K562 (cell line): ENCODE data around the gene MESP1. TPM values are rescaled to one million over a fixed set of nuclear protein-coding genes. Genes with fewer than 3 reads are reported as not detected.

ENCODE experiments used
- ARHGAP35 ChIP-seq: fragments of 450-650 bp; IDR thresholded peaks from 2 replicates; pipeline ENCODE4 v1.6.1; 2018; ENCODE audit not compliant: partially characterized antibody
- CHD2 ChIP-seq: IDR thresholded peaks from 2 replicates; pipeline ENCODE4 v1.6.1; 2011; ENCODE audit warnings: low read depth, low read length
- CREB3 ChIP-seq: fragments of 450-650 bp; conservative IDR thresholded peaks from 2 replicates; pipeline ENCODE4 v1.6.1; 2016; ENCODE audit warnings: missing genetic modification characterization, low read depth, mild to moderate bottlenecking, missing compliant biosample characterization, moderate library complexity
- FOSL1 ChIP-seq: fragments of 200-800 bp; sonication (Bioruptor generic); conservative IDR thresholded peaks from 2 replicates; pipeline ENCODE4 v1.6.1; 2016; ENCODE audit warnings: missing genetic modification characterization, missing compliant biosample characterization
- FOXP1 ChIP-seq: sonication (generic); formaldehyde crosslinking; IDR thresholded peaks from 2 replicates; pipeline ENCODE4 v1.8.0; 2022; ENCODE audit warnings: mild to moderate bottlenecking, missing genetic modification reagents
- HMBOX1 ChIP-seq: sonication (generic); IDR thresholded peaks from 2 replicates; pipeline ENCODE4 v1.6.1; 2016
- HMG20B ChIP-seq: fragments of 250-450 bp; sonication (Bioruptor Pico); IDR thresholded peaks from 2 replicates; pipeline ENCODE4 v1.5.0; 2021; ENCODE audit warnings: mild to moderate bottlenecking
- IFI16 ChIP-seq: fragments of 250-450 bp; sonication (Bioruptor Pico); IDR thresholded peaks from 2 replicates; pipeline ENCODE4 v2.1.2; 2022; ENCODE audit warnings: mild to moderate bottlenecking, inconsistent platforms
- KLF6 ChIP-seq: fragments of 250-450 bp; sonication (Bioruptor Pico); IDR thresholded peaks from 2 replicates; pipeline ENCODE4 v1.4.0; 2020; ENCODE audit warnings: mild to moderate bottlenecking, moderate library complexity, borderline replicate concordance
- MCM7 ChIP-seq, 2 experiments: fragments of 450-650 bp; IDR thresholded peaks; 2 replicates each; pipeline ENCODE4 v1.6.1; 2016 to 2018
- MEF2A ChIP-seq: IDR thresholded peaks from 2 replicates; pipeline ENCODE4 v1.6.1; 2011; ENCODE audit warnings: low read depth, mild to moderate bottlenecking, low read length, moderate library complexity; ENCODE audit not compliant: control insufficient read depth
- MTF1 ChIP-seq: fragments of 250-450 bp; sonication (Bioruptor Pico); IDR thresholded peaks from 2 replicates; pipeline ENCODE4 v1.9.0; 2021; ENCODE audit warnings: moderate library complexity, mild to moderate bottlenecking, inconsistent platforms, borderline replicate concordance
- NBN ChIP-seq: fragments of 450-650 bp; IDR thresholded peaks from 2 replicates; pipeline ENCODE4 v1.6.1; 2016; ENCODE audit warnings: low read depth, mild to moderate bottlenecking
- NR3C1 ChIP-seq: sonication (generic); formaldehyde crosslinking; IDR thresholded peaks from 2 replicates; pipeline ENCODE4 v1.8.1; 2022; ENCODE audit warnings: missing genetic modification reagents
- NRF1 ChIP-seq, 2 experiments: fragments of 450-650 bp; IDR thresholded peaks in 1 of 2; conservative IDR thresholded peaks in 1 of 2; 2 replicates each; pipeline ENCODE4 v1.6.1; 2014; ENCODE audit warnings: mild to moderate bottlenecking in 2 of 2
- NUFIP1 ChIP-seq: fragments of 450-650 bp; IDR thresholded peaks from 2 replicates; pipeline ENCODE4 v1.6.1; 2018; ENCODE audit not compliant: partially characterized antibody
- SIX5 ChIP-seq, 2 experiments: IDR thresholded peaks; 2 replicates each; pipeline ENCODE4 v1.6.1; 2011; ENCODE audit warnings: low read length in 2 of 2, borderline replicate concordance in 1 of 2, low read depth in 1 of 2, mild to moderate bottlenecking in 1 of 2, moderate library complexity in 1 of 2; ENCODE audit not compliant: insufficient read depth in 1 of 2
- SMAD4 ChIP-seq: fragments of 250-450 bp; sonication (Bioruptor Pico); conservative IDR thresholded peaks from 2 replicates; pipeline ENCODE4 v1.8.0; 2021; ENCODE audit warnings: inconsistent platforms, mild to moderate bottlenecking, moderate library complexity
- TBL1XR1 ChIP-seq, 2 experiments: IDR thresholded peaks; 2 replicates each; pipeline ENCODE4 v1.6.1; 2012; ENCODE audit warnings: improper control_type of control experiment in 2 of 2, low read length in 2 of 2, mild to moderate bottlenecking in 1 of 2
- TCF15 ChIP-seq: fragments of 250-450 bp; sonication (Bioruptor Pico); IDR thresholded peaks from 2 replicates; pipeline ENCODE4 v1.8.0; 2022; ENCODE audit warnings: moderate library complexity, mild to moderate bottlenecking, inconsistent platforms
- TFAP4 ChIP-seq: sonication (generic); formaldehyde crosslinking; IDR thresholded peaks from 2 replicates; pipeline ENCODE4 v1.8.0; 2022; ENCODE audit warnings: missing genetic modification reagents, mild to moderate bottlenecking, moderate library complexity, borderline replicate concordance
- XRCC3 ChIP-seq: fragments of 450-650 bp; IDR thresholded peaks from 2 replicates; pipeline ENCODE4 v1.6.1; 2017; ENCODE audit warnings: mild to moderate bottlenecking, moderate library complexity
- YBX1 ChIP-seq: fragments of 450-650 bp; IDR thresholded peaks from 2 replicates; pipeline ENCODE4 v1.7.1; 2016; ENCODE audit warnings: mild to moderate bottlenecking
- ZBTB34 ChIP-seq: fragments of 250-450 bp; sonication (Bioruptor Pico); IDR thresholded peaks from 2 replicates; pipeline ENCODE4 v1.8.0; 2021; ENCODE audit warnings: mild to moderate bottlenecking, moderate library complexity
- ZNF3 ChIP-seq: fragments of 250-450 bp; sonication (Bioruptor Pico); IDR thresholded peaks from 2 replicates; pipeline ENCODE4 v1.5.0; 2021; ENCODE audit warnings: mild to moderate bottlenecking, moderate library complexity
- ZNF778 ChIP-seq: fragments of 450-650 bp; formaldehyde crosslinking; IDR thresholded peaks from 2 replicates; pipeline ENCODE4 v1.4.0; 2020; ENCODE audit warnings: mild to moderate bottlenecking, moderate library complexity
- polyA plus RNA-seq, 8 experiments: library from polyadenylated mRNA; depleted of rRNA in 4 of 8; stranded (reverse) in 5 of 8; unstranded in 3 of 8; fragments of >200 nt; fragmentation: Nextera tagmentation in 2 of 8; fragmentation: Illumina TruSeq in 1 of 8; extraction: Ambion mirVana in 2 of 8; extraction: Trizol in 1 of 8; gene quantifications; 2 replicates each; pipeline versions ENCODE4 v1.2.1 to v1.2.3, GENCODE V29; 2011 to 2014; ENCODE audit warnings: inconsistent platforms in 1 of 8, missing spikeins in 1 of 8
- total RNA-seq, 7 experiments: library from RNA; depleted of rRNA in 6 of 7; stranded (reverse); fragments of >200 nt in 6 of 7; fragmentation: Illumina TruSeq in 2 of 7; extraction: Trizol in 2 of 7; gene quantifications; 2 replicates each; pipeline versions ENCODE4 v1.2.1 to v1.2.3, GENCODE V29; 2011 to 2021; ENCODE audit warnings: low replicate concordance in 1 of 7

The MESP1 gene
- total and polyA plus RNA-seq, 9 of the 15 experiments (the other 6 are each of a cell fraction or from before 2014, with no cell fraction given): 0.14 to 1.1 (median 0.36) TPM; not detected in 4

GRCh38 chr15:89783111-89783860 is 32.2 kb upstream of the MESP1 start (continued):
- no peak for TF ChIP-seq YBX1
- TF ChIP-seq FOSL1 (tag): 0 out of 2 replicates have a peak, but pooled peaks have one; percentile 10
- TF ChIP-seq CHD2: no peak
- TF ChIP-seq ZNF778 (CRISPR knock-in tag): no peak
- TF ChIP-seq IFI16 (CRISPR knock-in tag): no peak
- TF ChIP-seq HMBOX1: no peak
- no peak for TF ChIP-seq MCM7 (IDR thresholded peaks at IDR 0.05)
- no peak for TF ChIP-seq XRCC3
- no peak for TF ChIP-seq HMG20B (CRISPR knock-in tag)
- TF ChIP-seq NR3C1 (CRISPR knock-in tag): no peak
- no peak for TF ChIP-seq FOXP1 (CRISPR knock-in tag)
- TF ChIP-seq TFAP4 (CRISPR knock-in tag): peak; percentile 76
- TF ChIP-seq TCF15 (CRISPR knock-in tag): no peak
- TF ChIP-seq SIX5 (IDR thresholded peaks at IDR 0.05; ENCODE audit: borderline replicate concordance in 1 of 2, insufficient read depth in 1 of 2, low read depth in 1 of 2, low read length in 2 of 2): no peak
- no peak for TF ChIP-seq KLF6 (CRISPR knock-in tag)
- no peak for TF ChIP-seq ZBTB34
- TF ChIP-seq NBN: no peak
- TF ChIP-seq ZNF3 (CRISPR knock-in tag): no peak
- no peak for TF ChIP-seq TBL1XR1 (IDR thresholded peaks at IDR 0.05; ENCODE audit: low read length in 2 of 2)
- no peak for TF ChIP-seq NRF1 (conservative IDR thresholded peaks at IDR 0.05 in 1 of 2, IDR thresholded peaks at IDR 0.05 in 1 of 2)
- TF ChIP-seq CREB3: 0 out of 2 replicates have a peak, but pooled peaks have one; percentile 51
- TF ChIP-seq SMAD4 (CRISPR knock-in tag): peak; percentile 43; the same call in 1 of the 2 replicates
- TF ChIP-seq ARHGAP35: no peak
- TF ChIP-seq NUFIP1: no peak
- TF ChIP-seq MTF1: no peak
- TF ChIP-seq MEF2A: no peak
